OCI-LY1 (cell line): ENCODE measurements around the gene NEUROD1.

Experiments
- EZH2 ChIP-seq: fragments of 200-600 bp; sonication (generic), shearing (Covaris generic); IDR thresholded peaks from 2 replicates; pipeline ENCODE4 v1.8.0; 2017; ENCODE audit warnings: borderline replicate concordance, mixed run types, mild to moderate bottlenecking, antibody characterized with exemption, low read length, moderate library complexity, mixed read lengths
- TF ChIP-seq, protein P1 (sequence below): fragments of 200-600 bp; sonication (generic), shearing (Covaris generic); IDR thresholded peaks from 2 replicates; pipeline ENCODE4 v1.5.1; 2017; ENCODE audit warnings: mild to moderate bottlenecking, antibody characterized with exemption, low read length, moderate library complexity, mixed read lengths

DNA sequence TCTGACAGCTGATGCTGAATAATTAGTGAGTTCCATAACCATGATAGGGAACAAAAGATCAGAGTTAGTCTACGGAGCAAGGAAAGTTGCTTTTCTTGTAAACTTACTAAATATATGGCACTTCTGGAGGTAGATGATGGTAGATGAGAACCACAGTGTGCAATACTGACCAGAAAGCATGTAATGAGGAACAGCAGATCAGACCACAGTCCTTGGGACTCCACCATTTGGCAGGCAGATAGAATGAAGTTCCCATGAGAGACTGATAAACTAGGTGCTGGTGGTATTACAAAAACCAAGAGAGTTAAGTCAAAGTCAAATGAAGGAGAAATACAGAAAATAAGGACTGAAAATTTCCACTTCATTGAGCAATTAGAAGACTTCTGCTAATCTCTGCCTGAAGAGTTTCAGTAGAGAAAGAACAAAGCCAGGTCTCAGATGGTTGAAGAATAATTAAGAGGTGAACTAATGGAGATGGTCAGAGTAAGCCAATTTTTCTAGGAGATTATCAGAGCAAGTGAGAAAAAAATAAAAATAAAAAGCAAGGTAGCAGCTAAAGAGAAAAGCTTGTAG, 33.8 kb downstream of the NEUROD1 start:
- TF ChIP-seq, protein P1, sequence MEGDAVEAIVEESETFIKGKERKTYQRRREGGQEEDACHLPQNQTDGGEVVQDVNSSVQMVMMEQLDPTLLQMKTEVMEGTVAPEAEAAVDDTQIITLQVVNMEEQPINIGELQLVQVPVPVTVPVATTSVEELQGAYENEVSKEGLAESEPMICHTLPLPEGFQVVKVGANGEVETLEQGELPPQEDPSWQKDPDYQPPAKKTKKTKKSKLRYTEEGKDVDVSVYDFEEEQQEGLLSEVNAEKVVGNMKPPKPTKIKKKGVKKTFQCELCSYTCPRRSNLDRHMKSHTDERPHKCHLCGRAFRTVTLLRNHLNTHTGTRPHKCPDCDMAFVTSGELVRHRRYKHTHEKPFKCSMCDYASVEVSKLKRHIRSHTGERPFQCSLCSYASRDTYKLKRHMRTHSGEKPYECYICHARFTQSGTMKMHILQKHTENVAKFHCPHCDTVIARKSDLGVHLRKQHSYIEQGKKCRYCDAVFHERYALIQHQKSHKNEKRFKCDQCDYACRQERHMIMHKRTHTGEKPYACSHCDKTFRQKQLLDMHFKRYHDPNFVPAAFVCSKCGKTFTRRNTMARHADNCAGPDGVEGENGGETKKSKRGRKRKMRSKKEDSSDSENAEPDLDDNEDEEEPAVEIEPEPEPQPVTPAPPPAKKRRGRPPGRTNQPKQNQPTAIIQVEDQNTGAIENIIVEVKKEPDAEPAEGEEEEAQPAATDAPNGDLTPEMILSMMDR, result no peak
- TF ChIP-seq EZH2, result no peak
